ENCODE results near the gene GPC5.

DNA sequence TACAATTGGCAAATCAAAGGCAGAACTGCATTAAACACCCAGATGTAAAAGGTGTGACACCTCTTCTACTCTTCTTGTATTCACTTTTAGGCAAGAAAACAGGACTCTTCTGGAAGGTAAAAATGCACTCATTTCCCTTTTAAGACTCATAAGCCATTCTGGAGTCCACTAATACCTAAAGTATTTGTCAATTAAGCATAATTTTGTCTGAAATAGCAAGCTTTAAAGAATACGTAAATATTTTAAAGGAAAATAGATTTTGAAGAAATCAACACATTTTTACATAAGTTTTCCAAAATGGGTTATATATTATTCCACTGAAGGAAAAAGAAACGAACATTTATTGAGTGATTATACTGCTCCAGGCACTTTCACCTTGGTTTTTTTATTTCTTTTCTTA, 1166.5 kb downstream of the GPC5 start:
- TF ChIP-seq CTCF (IDR thresholded peaks at IDR 0.05; ENCODE audit: insufficient read depth, low read length, poor library complexity, severe bottlenecking) (no peak), EZH2phosphoT487 (conservative IDR thresholded peaks at IDR 0.05; ENCODE audit: low read length) (no peak)

All from SU-DHL-6 (cell line).